HL-60 (cell line): ENCODE measurements around the gene FBXL20.

Source experiments
- DNase-seq, 2 experiments: peaks; one replicate each; pipeline ENCODE4 v3.0.0-alpha.2; 2010 to 2020; ENCODE audit warnings: low read depth in 1 of 2, low spot score in 1 of 2
- H3K27ac ChIP-seq: fragments of 250-450 bp; sonication (Bioruptor Pico); replicated peaks from 2 replicates; pipeline ENCODE4 v1.5.1; 2020; ENCODE audit warnings: mild to moderate bottlenecking, moderate library complexity
- H3K27me3 ChIP-seq: fragments of 250-450 bp; sonication (Bioruptor Pico); 2 replicates; pipeline ENCODE4 v1.5.1; 2021; ENCODE audit warnings: mild to moderate bottlenecking, moderate library complexity; ENCODE audit not compliant: insufficient read depth, poor library complexity, severe bottlenecking
- H3K4me3 ChIP-seq: replicated peaks from 2 replicates; pipeline ENCODE4 v1.5.1; 2011; ENCODE audit warnings: mild to moderate bottlenecking, control low read depth, low read length; ENCODE audit not compliant: insufficient read depth
- CTCF ChIP-seq: IDR thresholded peaks from one replicate; pipeline ENCODE4 v1.5.1; 2011; ENCODE audit warnings: low read length, control low read depth, inconsistent platforms; ENCODE audit not compliant: insufficient read depth
- GABPA ChIP-seq: IDR thresholded peaks from 2 replicates; pipeline ENCODE4 v1.6.1; 2012; ENCODE audit warnings: low read depth
- POLR2AphosphoS5 ChIP-seq: IDR thresholded peaks from 2 replicates; pipeline ENCODE4 v1.6.1; 2012; ENCODE audit warnings: low read depth
- REST ChIP-seq: IDR thresholded peaks from 2 replicates; pipeline ENCODE4 v1.6.1; 2012; ENCODE audit warnings: low read depth; ENCODE audit not compliant: insufficient replicate concordance
- SPI1 ChIP-seq: IDR thresholded peaks from 2 replicates; pipeline ENCODE4 v1.6.1; 2012; ENCODE audit warnings: low read depth, mild to moderate bottlenecking, borderline replicate concordance

Gene FBXL20

GRCh38 chr17:39208893-39209292 lies 192.5 kb downstream of the FBXL20 start:
- DNase-seq, result peak; percentile 67 to 74
- H3K27me3 ChIP-seq, result no peaks in the 10 kb centered on the region
- H3K27ac ChIP-seq, result no peak overlapping the region
- TF ChIP-seq REST (no peak), POLR2AphosphoS5 (peak; percentile 36; the same call in 1 of the 2 replicates)
- no peak overlapping the region for H3K4me3 ChIP-seq

DNA sequence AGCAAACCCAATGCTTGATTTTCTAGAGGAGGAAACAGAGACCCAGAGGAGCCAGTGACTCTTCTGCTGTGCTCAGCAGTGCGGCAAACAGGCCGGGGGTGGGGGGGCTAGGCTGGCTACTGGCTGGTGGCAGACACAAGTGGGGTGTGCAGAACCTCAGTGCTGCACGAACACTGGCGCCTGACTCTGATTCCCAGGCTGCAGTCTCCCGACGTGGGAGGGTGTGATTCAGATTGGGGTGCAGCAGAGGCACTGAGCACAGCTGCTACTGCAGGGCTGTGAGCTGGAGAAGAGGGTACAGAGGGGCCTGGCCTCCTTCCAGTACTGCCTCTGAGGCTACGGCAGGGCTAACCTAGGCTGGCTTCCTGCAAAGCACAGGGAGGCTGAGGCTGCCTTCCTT lies 193.3 kb downstream of the FBXL20 start:
- Histone ChIP-seq H3K27me3 (no peaks in the 10 kb centered on the region), H3K27ac (no peak overlapping the region), H3K4me3 (no peak overlapping the region)
- TF ChIP-seq POLR2AphosphoS5 (no peak), GABPA (no peak), CTCF (no peak), SPI1 (no peak), REST (no peak)
- no peak for DNase-seq

DNA sequence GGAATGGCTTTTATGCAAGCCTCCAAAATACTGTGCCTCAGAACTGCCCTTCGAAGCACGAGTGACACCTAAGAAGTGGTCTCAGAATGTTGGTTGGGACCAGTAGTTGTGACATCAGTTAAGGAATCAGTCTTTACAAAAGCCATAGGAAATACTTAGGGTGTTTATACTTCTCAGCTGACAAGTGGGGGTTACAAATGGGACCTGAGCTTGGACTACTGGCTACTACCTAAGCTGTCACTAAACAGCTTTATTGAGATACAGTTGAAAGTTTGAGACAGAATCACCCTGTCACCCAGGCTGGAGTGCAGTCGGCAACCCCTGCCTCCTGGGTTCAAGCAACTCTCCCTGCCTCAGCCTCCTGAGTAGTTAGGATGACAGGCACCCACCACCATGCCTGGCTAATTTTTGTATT lies 196.3 kb downstream of the FBXL20 start:
- Histone ChIP-seq H3K4me3 (no peak overlapping the region), H3K27ac (no peak overlapping the region), H3K27me3 (no peaks in the 10 kb centered on the region)
- TF ChIP-seq POLR2AphosphoS5, result peak; percentile 60
- TF ChIP-seq REST, result no peak
- no peak for DNase-seq

- TF ChIP-seq SPI1 (no peak), REST (no peak), POLR2AphosphoS5 (no peak), CTCF (no peak), GABPA (no peak)
- DNase-seq, result no peak
- Histone ChIP-seq H3K4me3 (no peak overlapping the region), H3K27ac (no peak overlapping the region), H3K27me3 (no peaks in the 10 kb centered on the region)
These were observed 197.2 kb downstream of the FBXL20 start for GRCh38 chr17:39204245-39204644.
